Cardiac septum (tissue), 1 donor: ENCODE measurements around the gene ZFP69B. TPM values are rescaled to one million over a fixed set of nuclear protein-coding genes. Genes with fewer than 3 reads are reported as not detected.

Source experiments
- DNase-seq: peaks from one replicate; pipeline ENCODE4 v3.0.0-alpha.2; 2020; ENCODE audit warnings: low spot score
- intact Hi-C: fragments of 100-400 bp; cut with DNase I; formaldehyde crosslinking; loops from one replicate; pipeline ENCODE4 v1.14.0; 2022
- long read RNA-seq: library from polyadenylated mRNA; unstranded; transcript quantifications from one replicate; pipeline ENCODE4 v2.0.0, GENCODE V29; 2021
- total RNA-seq: library from RNA; stranded (reverse); fragmentation: NEBNext Ultra II Directional; extraction: Animal tissue kit (Norgen Biotek cat#: 25700); gene quantifications from one replicate; pipeline ENCODE4 v1.2.1, GENCODE V29; 2021
- donor health status: DM: no; HTN: no; CAD: no.

ZFP69B gene
- 1.3 TPM for total RNA-seq
- long read RNA-seq, partial matches to known transcripts, result 0 of 3 reads
- long read RNA-seq, other reads (novel, unspliced or antisense), result 1 of 3 reads

DNA sequence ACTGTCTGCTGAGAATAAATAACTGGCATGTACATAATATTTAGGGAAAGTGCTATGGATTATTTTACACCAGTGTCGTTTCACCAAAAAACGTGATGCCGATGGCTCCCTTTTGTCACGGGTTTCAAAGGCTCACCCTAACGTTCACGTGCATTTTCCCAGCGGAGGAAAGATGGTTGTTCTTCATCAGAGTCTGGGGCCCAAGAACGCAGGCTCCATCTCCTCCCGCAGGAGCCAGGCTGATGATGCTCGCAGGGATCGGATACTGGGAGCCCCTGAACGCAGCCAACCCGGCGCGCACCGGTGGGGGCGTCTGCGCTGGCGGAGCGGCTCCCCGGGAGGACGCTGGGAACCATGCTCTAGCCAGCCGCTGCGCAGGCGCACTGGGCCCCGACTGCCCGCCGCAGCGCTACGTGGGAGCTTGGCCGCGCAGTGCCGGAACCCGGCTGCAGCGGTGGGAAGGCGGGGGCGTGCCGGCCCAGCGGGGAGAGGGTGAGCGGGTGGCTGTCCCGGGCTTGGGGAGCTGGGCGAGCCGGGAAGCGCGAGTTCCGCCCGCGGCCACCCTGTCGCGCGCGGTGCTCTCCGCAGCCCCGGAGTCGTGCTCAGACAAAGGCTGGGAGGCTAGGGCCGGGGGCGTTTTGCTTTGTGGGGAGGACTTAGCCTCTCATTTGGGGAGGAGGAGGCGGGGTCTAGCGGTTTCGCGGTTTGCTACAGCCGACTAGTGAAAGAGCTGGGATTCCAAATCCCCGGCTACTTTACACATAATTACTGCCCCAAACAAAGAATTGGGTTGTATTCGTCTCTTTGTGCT lies at the start of gene ZFP69B:
TSS of gene ZFP69B (plus strand) at position 793 of the 811 bp plus-strand sequence. CDS start 486 bp downstream, outside the sequence.
- intact Hi-C loops, result loop anchor here (2.0 to 5.0 kb wide), 2 partner anchors 27 to 57 kb away; partner anchors contain the start of genes EXO5 and ZFP69
- peak; percentile 96 for DNase-seq

DNA sequence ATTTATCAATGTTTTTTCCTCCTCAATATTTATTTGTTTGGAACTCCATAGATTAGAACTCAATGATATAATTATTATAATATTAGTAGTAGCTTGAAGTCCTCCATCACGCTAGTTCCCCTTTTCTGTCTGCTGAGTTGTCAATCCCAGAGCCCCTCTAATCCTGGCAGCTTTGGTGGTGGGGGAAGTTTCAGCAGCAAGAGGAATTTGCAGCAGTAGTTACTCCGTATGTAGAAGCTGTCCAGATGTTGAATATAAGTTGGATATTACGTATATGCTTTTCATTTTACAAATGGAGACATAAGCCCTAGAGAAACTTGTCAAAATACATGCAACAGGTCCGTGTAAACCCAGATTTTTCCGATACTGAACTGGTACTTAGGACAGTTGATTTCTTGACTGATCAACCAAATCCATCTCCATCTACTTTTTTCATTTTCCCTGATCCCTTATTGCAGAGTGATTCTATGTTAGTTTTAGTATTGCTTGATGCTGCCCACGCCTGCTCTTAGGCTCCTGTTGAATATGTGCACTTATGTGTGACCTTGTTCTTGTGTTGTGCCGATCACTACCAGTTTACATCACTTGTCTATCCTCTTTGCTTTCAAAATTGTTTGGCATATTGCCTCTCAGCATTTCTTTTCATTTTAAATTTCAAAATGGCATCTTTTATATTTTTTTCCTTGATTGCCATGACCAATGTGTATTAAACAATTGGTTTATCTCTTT lies 48.6 kb upstream of the ZFP69B start:
- DNase-seq, result no peak
- intact Hi-C loops, result loop anchor here (10.0 kb wide), 1 partner anchor 67 kb away; no protein-coding TSS in a partner anchor

DNA sequence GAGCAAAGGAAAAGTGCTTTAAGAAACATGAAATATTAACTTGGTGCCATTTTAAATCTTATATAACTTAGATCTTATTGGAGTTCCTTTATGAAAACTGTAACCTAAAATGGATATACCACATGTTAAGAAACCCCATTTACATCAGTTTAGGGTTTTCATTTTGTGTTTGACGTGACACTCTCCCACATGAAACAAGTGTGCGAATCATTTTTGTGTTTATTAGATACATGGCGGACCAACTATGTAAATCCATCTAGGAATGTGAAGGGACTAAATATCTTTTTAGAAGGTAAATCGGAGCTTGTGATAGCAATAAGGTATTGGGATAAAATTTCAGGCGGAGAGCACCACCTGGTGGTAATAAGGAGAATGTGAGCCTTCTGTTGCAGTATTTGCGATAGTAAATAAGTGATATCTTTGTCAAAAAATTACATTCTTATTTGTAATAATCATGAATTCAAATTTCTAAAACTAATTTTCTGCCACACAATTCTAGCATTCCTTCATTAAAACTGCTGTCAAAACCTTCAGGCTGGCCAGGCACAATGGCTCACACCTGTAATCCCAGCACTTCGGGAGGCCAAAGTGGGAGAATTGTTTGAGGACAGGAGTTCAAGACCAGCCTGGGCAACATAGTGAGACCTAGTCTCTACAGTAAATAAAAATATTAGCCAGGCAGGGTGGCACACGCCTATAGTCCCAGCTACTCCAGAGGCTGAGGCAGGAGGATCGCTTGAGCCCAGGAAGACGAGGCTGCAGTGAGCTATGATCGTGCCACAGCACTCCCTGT lies 45.4 kb upstream of the ZFP69B start:
- DNase-seq, result no peak
- intact Hi-C loops, result loop anchor here (5.0 to 10.0 kb wide), 2 partner anchors 70 to 263 kb away; no protein-coding TSS in a partner anchor

DNA sequence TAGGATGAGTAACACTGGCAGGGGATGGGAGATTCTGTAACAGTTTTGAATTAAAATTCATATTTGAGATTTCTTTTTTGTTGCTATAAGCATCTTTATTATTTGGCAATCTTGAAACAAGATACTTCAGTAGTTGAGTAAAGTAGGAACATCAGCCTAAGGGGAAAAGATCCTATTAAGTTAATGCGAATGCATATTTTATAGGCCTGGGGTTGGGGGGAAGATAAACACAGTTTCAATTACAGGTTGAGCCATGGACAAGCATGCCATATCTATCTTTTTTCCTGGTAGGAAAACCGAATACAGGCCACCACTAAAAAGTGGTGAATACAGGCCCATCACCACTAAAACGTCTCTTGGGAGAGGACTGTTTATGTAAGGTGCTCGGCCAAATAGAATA lies 44.5 kb upstream of the ZFP69B start:
- intact Hi-C loops, result loop anchor here (5.0 to 10.0 kb wide), 2 partner anchors 71 to 264 kb away; no protein-coding TSS in a partner anchor

DNA sequence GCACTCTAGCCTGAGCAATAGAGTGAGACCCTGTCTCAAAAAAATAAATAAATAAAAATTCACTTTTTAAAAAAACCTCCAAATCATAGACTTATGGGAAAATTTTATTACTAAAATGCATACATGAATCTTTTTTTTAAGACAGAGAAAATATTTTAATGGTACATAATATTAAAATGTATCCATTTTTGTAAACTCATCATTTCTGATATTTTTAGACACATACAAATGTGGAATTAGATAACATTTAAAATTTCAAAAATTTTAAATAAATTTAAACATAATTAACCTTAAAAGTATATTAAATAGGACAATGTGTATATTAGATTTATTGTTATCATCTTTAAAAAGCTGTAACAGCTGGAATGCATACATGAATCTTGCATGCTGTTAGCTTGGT lies 42.8 kb upstream of the ZFP69B start:
- no peak for DNase-seq
- intact Hi-C loops, result loop anchor here (5.0 to 10.0 kb wide), 2 partner anchors 73 to 265 kb away; no protein-coding TSS in a partner anchor

More for the DNA sequence above, 44.5 kb upstream of the ZFP69B start:
- no peak for DNase-seq

DNA sequence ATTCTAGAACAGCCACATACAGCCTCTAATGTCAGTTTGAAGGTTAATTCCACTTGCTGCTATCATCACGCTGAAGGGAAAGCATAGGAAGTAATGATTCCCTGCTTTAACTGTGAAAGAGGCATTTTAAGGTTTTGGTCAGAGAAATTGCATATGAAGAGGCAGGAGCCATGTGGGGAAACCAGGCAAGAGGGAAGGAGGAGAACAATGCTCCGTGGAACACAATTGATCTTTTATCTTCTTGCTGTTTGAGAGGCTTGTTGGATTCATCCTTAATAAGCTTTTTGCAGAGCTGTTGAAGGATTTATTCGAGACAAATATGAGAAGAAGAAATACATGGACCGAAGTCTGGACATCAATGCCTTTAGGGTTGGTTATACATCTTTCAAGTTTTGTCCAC lies 40.8 kb upstream of the ZFP69B start:
- intact Hi-C loops, result loop anchor here (5.0 to 10.0 kb wide), 2 partner anchors 75 to 267 kb away; no protein-coding TSS in a partner anchor
- DNase-seq, result no peak

DNA sequence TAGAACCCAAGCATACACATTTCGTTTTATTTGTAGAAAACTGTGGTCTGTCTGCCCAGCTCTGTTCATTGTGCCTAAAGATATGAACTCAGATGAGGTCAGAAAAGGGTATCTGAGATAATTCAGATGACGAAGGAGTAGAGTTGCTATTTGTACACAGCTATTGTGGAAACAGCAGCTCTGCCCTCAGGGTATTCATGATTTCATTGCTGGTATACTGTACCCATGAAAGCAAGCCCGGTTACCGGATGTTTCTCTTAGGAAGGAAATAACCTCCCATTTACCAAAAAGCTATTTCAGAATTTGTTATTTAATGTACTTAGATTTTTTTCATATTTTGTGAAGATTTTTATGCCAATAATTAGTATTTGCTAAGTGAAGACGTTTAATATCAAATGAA lies 39.0 kb upstream of the ZFP69B start:
- DNase-seq, result no peak
- intact Hi-C loops, result no loop called here

DNA sequence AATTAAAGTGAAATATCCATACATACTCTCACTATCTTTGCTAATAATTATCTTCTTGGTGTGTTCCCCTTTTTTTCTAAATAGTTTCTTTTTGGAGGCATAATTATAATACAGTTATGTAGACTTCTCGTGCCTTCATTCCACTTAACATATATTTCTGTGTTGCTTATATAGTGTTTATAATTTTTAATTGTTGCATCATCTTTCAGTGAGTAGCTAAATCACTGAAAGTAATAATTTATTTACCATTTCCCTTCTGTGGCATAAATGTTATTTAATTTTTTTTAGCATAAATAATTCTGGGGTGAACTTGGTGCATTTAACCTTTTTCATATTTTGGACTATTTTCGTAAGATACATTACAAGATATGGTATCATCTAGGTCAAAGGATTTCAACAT lies 38.4 kb upstream of the ZFP69B start:
- intact Hi-C loops, result no loop called here
- DNase-seq, result no peak

DNA sequence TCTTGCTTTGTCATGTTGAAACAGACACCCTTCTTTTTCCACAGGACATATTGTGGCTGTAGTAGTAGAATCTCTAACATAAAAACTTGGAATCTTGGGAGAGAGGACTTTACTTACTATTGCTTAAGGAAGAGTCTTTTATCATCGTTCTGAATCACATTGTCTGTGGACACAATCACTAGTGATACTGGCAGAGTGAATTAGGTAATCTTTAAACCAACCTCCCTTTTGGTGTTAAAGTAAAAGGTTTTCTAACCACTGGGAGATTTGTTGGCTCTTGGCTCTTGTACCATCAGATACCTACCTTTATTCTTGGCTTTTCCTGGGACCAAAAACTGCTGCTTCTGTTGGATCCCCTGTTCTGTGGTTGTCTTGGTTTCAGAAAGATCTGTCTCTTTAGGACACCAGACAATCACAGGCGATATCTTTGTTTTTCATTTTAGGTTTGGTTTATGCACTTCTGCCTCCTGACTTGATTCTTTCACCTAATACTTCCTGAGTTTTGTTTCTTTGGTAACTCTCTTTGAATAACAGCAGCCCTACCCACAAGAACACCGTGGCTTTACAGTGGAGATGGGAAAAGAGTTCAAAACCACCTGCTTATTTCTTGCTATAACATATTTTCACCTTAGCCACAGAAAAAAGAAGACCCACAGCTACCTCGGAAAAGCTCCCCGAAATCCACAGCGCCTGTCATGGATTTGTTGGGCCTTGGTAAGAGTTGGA lies 36.6 kb upstream of the ZFP69B start:
- no peak for DNase-seq
- intact Hi-C loops, result no loop called here

DNA sequence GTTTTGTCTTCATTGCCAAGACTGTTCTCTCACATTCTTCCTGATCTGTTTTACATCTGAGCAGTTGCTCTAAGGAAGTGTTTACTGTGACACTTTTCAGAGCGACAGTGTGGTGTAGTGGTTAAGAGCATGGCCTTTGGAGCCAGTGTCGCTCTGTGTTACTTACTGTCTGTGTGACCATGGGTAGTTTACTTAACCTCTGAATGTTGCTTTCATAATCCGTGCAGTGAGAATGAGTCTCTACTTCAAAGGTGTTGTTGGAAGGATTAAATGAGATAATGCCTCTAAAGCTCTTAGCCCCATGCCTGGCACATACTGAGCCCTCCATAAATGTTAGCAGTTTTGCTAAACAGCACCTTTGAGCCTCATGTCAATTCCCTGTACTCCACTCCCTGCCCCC lies 35.9 kb upstream of the ZFP69B start:
- DNase-seq, result no peak
- intact Hi-C loops, result no loop called here

DNA sequence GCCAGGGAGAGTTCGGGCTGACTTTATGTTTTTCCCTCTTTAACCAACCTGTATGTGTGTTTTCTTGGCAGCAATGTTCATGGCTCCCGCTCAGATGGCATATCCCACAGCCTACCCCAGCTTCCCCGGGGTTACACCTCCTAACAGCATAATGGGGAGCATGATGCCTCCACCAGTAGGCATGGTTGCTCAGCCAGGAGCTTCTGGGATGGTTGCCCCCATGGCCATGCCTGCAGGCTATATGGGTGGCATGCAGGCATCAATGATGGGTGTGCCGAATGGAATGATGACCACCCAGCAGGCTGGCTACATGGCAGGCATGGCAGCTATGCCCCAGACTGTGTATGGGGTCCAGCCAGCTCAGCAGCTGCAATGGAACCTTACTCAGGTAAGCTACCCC lies 33.6 kb upstream of the ZFP69B start:
- DNase-seq, result no peak
- intact Hi-C loops, result no loop called here

DNA sequence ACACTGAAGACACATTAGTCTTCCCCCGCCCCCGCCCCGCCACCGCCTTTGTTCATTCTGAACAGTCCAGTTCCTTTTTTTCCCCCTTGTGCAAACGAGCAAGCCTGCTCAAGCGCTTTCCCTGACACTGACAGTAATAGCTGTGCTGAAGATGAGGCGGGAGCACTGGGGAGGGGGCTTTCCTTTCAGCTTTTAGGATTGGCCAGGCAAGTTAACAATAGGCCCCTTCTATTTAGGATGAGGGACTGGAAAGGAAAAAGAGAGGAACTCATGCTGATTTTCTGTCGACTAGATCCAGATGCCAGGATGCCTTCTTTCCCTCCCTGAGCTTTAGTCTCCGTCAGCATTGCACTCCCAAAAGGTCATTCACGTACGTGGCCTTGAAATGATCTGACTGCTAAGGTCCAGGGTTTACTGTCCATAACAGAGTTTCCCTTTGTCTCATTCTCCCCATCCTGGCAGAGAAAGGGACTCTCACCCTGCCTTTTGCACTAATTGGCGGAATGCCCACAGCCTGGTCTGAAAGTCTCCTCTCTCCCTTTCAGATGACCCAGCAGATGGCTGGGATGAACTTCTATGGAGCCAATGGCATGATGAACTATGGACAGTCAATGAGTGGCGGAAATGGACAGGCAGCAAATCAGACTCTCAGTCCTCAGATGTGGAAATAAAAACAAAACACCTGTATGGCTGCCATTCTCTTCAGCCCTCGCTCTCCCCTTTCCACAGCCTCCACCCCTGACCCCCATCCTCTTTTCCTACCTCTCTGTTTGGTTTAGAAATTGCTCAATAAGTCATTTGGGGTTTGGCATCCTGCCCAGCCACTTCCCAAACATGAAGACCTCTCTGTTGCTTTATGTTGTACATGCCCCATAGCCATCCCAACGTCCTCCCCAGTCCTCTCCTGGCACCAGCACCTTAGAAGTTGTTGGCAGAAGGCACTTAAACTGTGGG lies 28.6 kb upstream of the ZFP69B start:
- DNase-seq, result no peak
- intact Hi-C loops, result no loop called here

DNA sequence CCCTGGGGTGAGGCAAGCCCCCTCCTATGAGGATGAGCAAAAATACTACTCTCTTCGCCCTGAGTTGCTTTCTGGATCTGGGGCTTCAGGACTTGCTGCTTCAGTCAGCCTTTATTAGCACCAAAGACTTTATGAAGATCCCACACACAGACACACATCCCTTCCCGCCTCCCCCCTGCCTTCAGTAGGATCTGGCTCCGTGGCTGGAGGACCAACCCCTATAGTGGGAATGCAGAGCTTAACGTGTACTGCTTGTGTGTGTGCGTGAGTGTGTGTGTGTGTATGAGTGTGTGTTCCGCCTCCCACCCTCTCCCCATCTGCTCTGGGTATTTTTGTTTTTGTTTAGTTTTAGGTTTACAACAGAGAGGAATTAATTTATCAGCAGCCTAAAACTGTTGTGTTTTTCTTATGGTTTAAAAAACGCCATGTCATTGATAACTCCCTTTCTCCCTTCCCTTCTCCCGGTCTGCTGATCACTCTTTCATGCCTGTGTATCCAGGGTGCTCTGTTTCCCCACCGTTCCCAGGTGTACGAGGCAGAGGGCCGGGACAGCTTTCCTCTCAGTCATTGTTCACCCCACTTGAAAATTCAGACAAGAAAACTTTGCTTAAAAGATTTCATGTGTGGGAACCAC lies 27.5 kb upstream of the ZFP69B start:
- DNase-seq, result no peak
- intact Hi-C loops, result no loop called here

DNA sequence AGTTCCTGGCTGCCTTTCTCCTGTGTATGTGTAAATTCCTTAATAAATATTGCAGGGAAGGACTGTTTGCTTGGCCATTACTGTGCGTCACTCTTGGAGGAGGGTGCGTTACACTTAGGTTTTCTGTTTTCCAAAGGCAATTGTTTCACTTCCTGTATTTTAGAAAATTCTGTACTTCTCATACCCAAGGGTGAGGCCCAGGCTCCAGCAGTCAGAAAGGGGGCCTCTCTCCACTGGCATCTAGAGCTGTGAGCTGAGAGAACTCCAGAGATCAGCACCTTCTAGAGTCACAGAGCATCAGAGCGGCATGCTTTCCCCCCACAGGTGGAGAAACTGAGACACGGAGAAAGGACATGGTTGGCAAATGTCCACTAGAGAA lies 27.0 kb upstream of the ZFP69B start:
- DNase-seq, result no peak
- intact Hi-C loops, result no loop called here

DNA sequence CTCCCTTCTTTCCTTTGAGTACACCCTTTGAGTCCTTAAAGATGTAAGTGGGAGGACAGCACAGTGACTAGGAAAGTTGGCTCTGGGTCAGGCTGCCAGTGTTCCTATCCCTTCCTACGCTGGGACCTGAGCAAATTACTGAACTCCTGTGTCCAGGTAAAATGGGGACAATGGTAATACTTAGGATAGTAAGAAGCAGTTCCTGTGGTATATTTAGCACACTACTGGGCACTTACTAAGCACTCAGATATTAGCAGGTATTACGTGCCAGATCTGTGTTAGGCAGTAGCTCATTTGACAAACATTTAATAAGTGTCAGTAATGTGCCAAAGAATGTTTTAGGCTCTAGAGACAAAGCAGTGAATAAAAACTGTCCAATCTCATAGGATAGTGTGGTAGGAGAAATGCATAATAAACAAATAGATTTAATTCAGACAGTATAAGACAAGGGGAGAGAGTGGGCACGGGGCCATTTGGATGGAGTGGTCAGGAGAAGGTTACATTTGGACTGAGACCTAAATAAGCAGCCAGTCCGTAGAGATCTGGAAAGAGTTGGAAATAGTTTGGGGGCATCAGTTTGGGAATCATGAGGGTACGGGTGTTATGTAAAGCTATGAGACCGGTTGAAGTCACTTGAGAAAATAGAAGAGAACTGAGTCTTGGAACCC lies 26.2 kb upstream of the ZFP69B start:
- intact Hi-C loops, result no loop called here
- no peak for DNase-seq

DNA sequence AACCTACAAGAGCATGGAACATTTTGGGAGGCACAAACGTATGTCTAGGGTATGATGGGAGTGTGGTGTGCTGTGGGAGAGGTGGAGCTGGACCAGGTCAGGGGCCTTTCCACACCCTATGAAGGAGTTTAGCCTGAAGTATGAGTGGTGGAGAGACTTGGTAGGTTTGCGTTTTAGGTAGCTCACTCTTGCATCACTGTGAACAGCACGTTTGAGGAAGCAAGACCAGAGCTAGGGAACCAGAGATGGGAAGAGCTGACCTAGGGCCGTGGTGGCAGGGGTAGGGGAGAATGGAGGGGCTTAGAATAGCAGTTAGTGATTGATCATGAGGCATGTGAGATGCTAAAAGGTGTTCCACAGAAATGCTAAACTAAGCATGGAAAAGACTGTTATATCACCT lies 25.1 kb upstream of the ZFP69B start:
- no peak for DNase-seq
- intact Hi-C loops, result no loop called here

DNA sequence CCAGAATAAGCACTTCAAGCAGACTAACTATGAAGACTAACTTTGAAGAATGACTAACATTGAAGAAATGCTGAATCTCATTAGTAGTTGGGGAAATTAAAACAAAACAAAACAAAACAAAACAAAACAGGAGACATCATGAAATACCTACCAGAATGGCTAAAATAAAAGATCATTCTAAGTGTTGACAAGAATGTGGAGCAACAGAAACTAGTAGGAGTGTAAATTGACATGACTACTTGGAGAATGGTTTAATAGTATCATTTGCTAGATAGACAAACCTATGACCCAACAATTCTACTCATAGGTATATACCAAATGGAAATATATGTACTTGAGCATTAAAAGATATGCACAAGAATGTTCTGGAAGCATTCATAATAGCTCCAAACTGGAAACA lies 18.9 kb upstream of the ZFP69B start:
- no peak for DNase-seq
- intact Hi-C loops, result no loop called here
